NCI-H82 treated with DMSO at 0.1 percent for 48 hours (cell line): ENCODE measurements around the gene EXPH5.
A peak's percentile ranks its signal among the peaks of the same experiment; 100 is the strongest.
"Not testable (repeated sequence)": the region's sequence is repeated elsewhere in the genome, so short reads cannot be mapped to it uniquely, and the experiment has no call there.

Experiments
- DNase-seq: peaks from one replicate; lab custom pipeline; 2025; ENCODE audit not compliant: unreplicated experiment; lab: John Stamatoyannopoulos, UW

Gene EXPH5

GRCh38 chr11:108593214-108593922 is at the start of gene EXPH5:
TSS of gene EXPH5 (minus strand) at chr11:108593768. CDS start at chr11:108593536, 232 bp downstream.
- peak; percentile 91 for DNase-seq

- DNase-seq, result not testable (repeated sequence)
Measured at GRCh38 chr11:108641752-108642151, 48.2 kb upstream of the EXPH5 start.

- no peak for DNase-seq
Measured at GRCh38 chr11:108639146-108639545, 45.6 kb upstream of the EXPH5 start.

- no peak for DNase-seq
Measured at GRCh38 chr11:108636222-108636621, 42.7 kb upstream of the EXPH5 start.

GRCh38 chr11:108635106-108635505 is 41.5 kb upstream of the EXPH5 start:
- no peak for DNase-seq

GRCh38 chr11:108632041-108632704 is 38.6 kb upstream of the EXPH5 start:
- DNase-seq, result no peak

GRCh38 chr11:108629274-108629673 is 35.7 kb upstream of the EXPH5 start:
- no peak for DNase-seq

GRCh38 chr11:108628812-108629211 is 35.2 kb upstream of the EXPH5 start:
- DNase-seq, result no peak

- DNase-seq, result no peak
Measured at GRCh38 chr11:108628326-108628725, 34.8 kb upstream of the EXPH5 start.

GRCh38 chr11:108624196-108624925 is 30.8 kb upstream of the EXPH5 start:
- no peak for DNase-seq

GRCh38 chr11:108622341-108622740 is 28.8 kb upstream of the EXPH5 start:
- DNase-seq, result no peak

GRCh38 chr11:108620958-108621772 is 27.6 kb upstream of the EXPH5 start:
- DNase-seq, result no peak

GRCh38 chr11:108618529-108618928 is 25.0 kb upstream of the EXPH5 start:
- DNase-seq, result no peak

GRCh38 chr11:108617055-108617454 is 23.5 kb upstream of the EXPH5 start:
- peak; percentile 20 for DNase-seq

- DNase-seq, result no peak
Measured at GRCh38 chr11:108616549-108616948, 23.0 kb upstream of the EXPH5 start.

- no peak for DNase-seq
Measured at GRCh38 chr11:108614086-108614485, 20.5 kb upstream of the EXPH5 start.

- DNase-seq, result no peak
Measured at GRCh38 chr11:108609682-108610081, 16.1 kb upstream of the EXPH5 start.

- DNase-seq, result no peak
Measured at GRCh38 chr11:108608548-108608947, 15.0 kb upstream of the EXPH5 start.

GRCh38 chr11:108606495-108607160 is 13.1 kb upstream of the EXPH5 start:
- DNase-seq, result no peak

GRCh38 chr11:108606070-108606469 is 12.5 kb upstream of the EXPH5 start:
- DNase-seq, result peak; percentile 20

- DNase-seq, result not testable (repeated sequence)
Measured at GRCh38 chr11:108602818-108603217, 9.2 kb upstream of the EXPH5 start.
